H9 (cell line): ENCODE data around the gene HES4. TPM values are rescaled to one million over a fixed set of nuclear protein-coding genes. Genes with fewer than 3 reads are reported as not detected.

Experiments used
- DNase-seq: peaks from one replicate; pipeline ENCODE4 v3.0.0-alpha.2; 2017
- H2AFZ ChIP-seq: one replicate; pipeline ENCODE4 v1.6.1; 2013; ENCODE audit warnings: mild to moderate bottlenecking, low read length, control low read depth, moderate library complexity
- H2AK5ac ChIP-seq: 2 replicates; pipeline ENCODE4 v1.6.1; 2013; ENCODE audit warnings: low read length, control low read depth, mixed read lengths; ENCODE audit not compliant: insufficient read length
- H2BK120ac ChIP-seq: one replicate; pipeline ENCODE4 v1.6.1; 2013; ENCODE audit warnings: low read depth, mild to moderate bottlenecking, low read length, control low read depth, inconsistent platforms; ENCODE audit not compliant: poor library complexity, severe bottlenecking
- H2BK12ac ChIP-seq: 2 replicates; pipeline ENCODE4 v1.6.1; 2013; ENCODE audit warnings: low read length, control low read depth, mixed read lengths, low read depth; ENCODE audit not compliant: insufficient read length
- H2BK15ac ChIP-seq: 2 replicates; pipeline ENCODE4 v1.6.1; 2013; ENCODE audit warnings: low read depth, low read length, control low read depth
- H2BK20ac ChIP-seq: one replicate; pipeline ENCODE4 v1.6.1; 2013; ENCODE audit warnings: low read depth, mild to moderate bottlenecking, low read length, control low read depth, inconsistent platforms; ENCODE audit not compliant: poor library complexity, severe bottlenecking
- H2BK5ac ChIP-seq: 2 replicates; pipeline ENCODE4 v1.6.1; 2013; ENCODE audit warnings: low read length, control low read depth, mixed read lengths; ENCODE audit not compliant: insufficient read length
- H3K14ac ChIP-seq: 2 replicates; pipeline ENCODE4 v1.6.1; 2013; ENCODE audit warnings: low read length, control low read depth; ENCODE audit not compliant: insufficient read depth
- H3K18ac ChIP-seq: 2 replicates; pipeline ENCODE4 v1.6.1; 2013; ENCODE audit warnings: low read depth, mild to moderate bottlenecking, mixed read lengths, low read length, control low read depth; ENCODE audit not compliant: insufficient read length
- H3K23ac ChIP-seq: 2 replicates; pipeline ENCODE4 v1.6.1; 2013; ENCODE audit warnings: low read length, control low read depth, mixed read lengths, low read depth; ENCODE audit not compliant: insufficient read length
- H3K23me2 ChIP-seq: 2 replicates; pipeline ENCODE4 v1.6.1; 2013; ENCODE audit warnings: low read depth, mild to moderate bottlenecking, mixed read lengths, low read length, control low read depth; ENCODE audit not compliant: insufficient read length, poor library complexity, severe bottlenecking
- H3K27ac ChIP-seq: 2 replicates; pipeline ENCODE4 v1.5.1; 2013; ENCODE audit warnings: low read length, control low read depth, mixed read lengths, low read depth; ENCODE audit not compliant: insufficient read length
- H3K27me3 ChIP-seq: 2 replicates; pipeline ENCODE4 v1.6.1; 2013; ENCODE audit warnings: low read length, control low read depth, inconsistent platforms; ENCODE audit not compliant: insufficient read depth
- H3K4ac ChIP-seq: 2 replicates; pipeline ENCODE4 v1.6.1; 2013; ENCODE audit warnings: low read depth, mild to moderate bottlenecking, control low read depth, inconsistent platforms, low read length, moderate library complexity
- H3K4me1 ChIP-seq: 2 replicates; pipeline ENCODE4 v1.6.1; 2013; ENCODE audit warnings: low read length, control low read depth, inconsistent platforms; ENCODE audit not compliant: insufficient read depth
- H3K4me2 ChIP-seq: 2 replicates; pipeline ENCODE4 v1.6.1; 2013; ENCODE audit warnings: low read length, control low read depth, mixed read lengths; ENCODE audit not compliant: insufficient read length, insufficient read depth
- H3K56ac ChIP-seq: 2 replicates; pipeline ENCODE4 v1.6.1; 2013; ENCODE audit warnings: low read depth, mild to moderate bottlenecking, mixed read lengths, low read length, control low read depth; ENCODE audit not compliant: insufficient read length
- H3K79me1 ChIP-seq: 2 replicates; pipeline ENCODE4 v1.6.1; 2013; ENCODE audit warnings: low read depth, mild to moderate bottlenecking, moderate library complexity, low read length, control low read depth, inconsistent platforms; ENCODE audit not compliant: insufficient read depth, poor library complexity, severe bottlenecking
- H3K79me2 ChIP-seq: 2 replicates; pipeline ENCODE4 v1.6.1; 2013; ENCODE audit warnings: low read length, control low read depth, inconsistent platforms; ENCODE audit not compliant: insufficient read depth
- H3K9ac ChIP-seq: 2 replicates; pipeline ENCODE4 v1.6.1; 2013; ENCODE audit warnings: low read length, control low read depth, mixed read lengths; ENCODE audit not compliant: insufficient read length; ENCODE audit errors: extremely low read depth
- H3K9me3 ChIP-seq: one replicate; pipeline ENCODE4 v1.6.1; 2013; ENCODE audit warnings: low read depth, low read length, inconsistent platforms; ENCODE audit not compliant: control insufficient read depth
- H3T11ph ChIP-seq: one replicate; pipeline ENCODE4 v1.6.1; 2013; ENCODE audit warnings: mild to moderate bottlenecking, low read length, control low read depth, inconsistent platforms
- H4K20me1 ChIP-seq: one replicate; pipeline ENCODE4 v1.6.1; 2013; ENCODE audit not compliant: control insufficient read depth, insufficient read length, insufficient read depth
- H4K5ac ChIP-seq: 2 replicates; pipeline ENCODE4 v1.6.1; 2013; ENCODE audit warnings: low read depth, mild to moderate bottlenecking, mixed read lengths, low read length, control low read depth; ENCODE audit not compliant: insufficient read length
- H4K8ac ChIP-seq: replicated peaks from 2 replicates; pipeline ENCODE4 v1.6.1; 2013; ENCODE audit warnings: low read length, control low read depth, mixed read lengths, low read depth; ENCODE audit not compliant: insufficient read length
- H4K91ac ChIP-seq: 2 replicates; pipeline ENCODE4 v1.6.1; 2013; ENCODE audit warnings: low read depth, mild to moderate bottlenecking, moderate library complexity, mixed read lengths, low read length, control low read depth; ENCODE audit not compliant: insufficient read length
- H3K27ac Mint-ChIP-seq, 3 experiments: 2 replicates in 2 of 3; 3 replicates in 1 of 3; pipeline ENCODE4 v1.8.0; 2020 to 2021; ENCODE audit warnings: mixed read lengths in 3 of 3, mild to moderate bottlenecking in 1 of 3, moderate library complexity in 1 of 3
- H3K27me3 Mint-ChIP-seq: 2 replicates; pipeline ENCODE4 v1.8.0; 2021; ENCODE audit warnings: low read depth, mild to moderate bottlenecking, moderate library complexity, mixed read lengths
- H3K36me3 Mint-ChIP-seq, 3 experiments: 2 replicates in 2 of 3; 3 replicates in 1 of 3; pipeline ENCODE4 v1.8.0; 2020 to 2021; ENCODE audit warnings: low read depth in 3 of 3, mixed read lengths in 3 of 3; ENCODE audit not compliant: insufficient read depth in 1 of 3
- H3K4me1 Mint-ChIP-seq, 2 experiments: 2 replicates each; pipeline ENCODE4 v1.8.0; 2020; ENCODE audit warnings: mixed read lengths in 2 of 2
- H3K4me3 Mint-ChIP-seq, 2 experiments: 2 replicates in 1 of 2; 3 replicates in 1 of 2; pipeline ENCODE4 v1.8.0; 2020 to 2021; ENCODE audit warnings: mild to moderate bottlenecking in 2 of 2, mixed read lengths in 2 of 2, moderate library complexity in 1 of 2
- H3K9me3 Mint-ChIP-seq, 2 experiments: 2 replicates in 1 of 2; 3 replicates in 1 of 2; pipeline ENCODE4 v1.8.0; 2020; ENCODE audit warnings: mild to moderate bottlenecking in 2 of 2, mixed read lengths in 2 of 2, moderate library complexity in 1 of 2
- CTCF ChIP-seq: fragments of 200-600 bp; sonication (generic); conservative IDR thresholded peaks from 3 replicates; pipeline ENCODE4 v1.8.0; 2021; ENCODE audit warnings: antibody characterized with exemption, mild to moderate bottlenecking
- WGBS: extraction: QIAGEN DNeasy Blood & Tissue Kit; methylation state at CpG from one replicate; pipeline ENCODE4 v1.1.7; 2013; ENCODE audit warnings: missing lambda C conversion rate, low lambda C conversion rate, mixed read lengths; ENCODE audit not compliant: insufficient read length; ENCODE audit errors: extremely low coverage; 5-methylcytosine and 5-hydroxymethylcytosine counted together
- total RNA-seq: library from RNA; stranded (reverse); gene quantifications from 2 replicates; pipeline ENCODE4 v1.2.1, GENCODE V29; 2021

HES4 gene
- total RNA-seq, 1 experiment from 2014 or later, result 4.0 TPM

- Histone ChIP-seq H4K5ac (no peak overlapping the region), H2BK12ac (no peak overlapping the region), H3K14ac (no peak overlapping the region), H4K91ac (peak overlapping the region; percentile 24), H3K23ac (no peak overlapping the region), H2AFZ (no peak overlapping the region), H3K79me2 (peaks cover 2% of the 10 kb centered on the region; the same call in 1 of the 2 replicates), H4K20me1 (peaks cover 3% of the 10 kb centered on the region), H3K4me1 (peaks cover 4% of the 10 kb centered on the region; the same call in 1 of the 2 replicates), H2AK5ac (no peak overlapping the region), H2BK5ac (no peak overlapping the region), H2BK20ac (no peak overlapping the region), H2BK15ac (no peak overlapping the region), H4K8ac (no peak overlapping the region), H3K27ac (no peak overlapping the region), H3K18ac (no peak overlapping the region), H3K4me2 (no peak overlapping the region), H3K79me1 (peaks cover 4% of the 10 kb centered on the region), H3T11ph (no peak overlapping the region), H3K9ac (no peak overlapping the region), H3K4ac (no peak overlapping the region), H3K9me3 (no peaks in the 10 kb centered on the region), H2BK120ac (no peak overlapping the region), H3K56ac (no peak overlapping the region), H3K23me2 (peaks cover 7% of the 10 kb centered on the region), H3K27me3 (no peaks in the 10 kb centered on the region)
- no CpG with 5 or more reads among the region's 9 CpGs for whole genome bisulfite sequencing
- no peak for TF ChIP-seq CTCF
- no peak overlapping the region; a peak in 1 of 5 replicates for H3K4me3 Mint-ChIP-seq
- H3K9me3 Mint-ChIP-seq, result no peaks in the 10 kb centered on the region; a peak in 1 of 5 replicates
- DNase-seq, result no peak
- peaks cover 3 to 23% (median 17%) of the 10 kb centered on the region in 3 experiments; a peak in 6 of 7 replicates for H3K36me3 Mint-ChIP-seq
- peak overlapping the region in 1 of 3 experiments; percentile 87; a peak in 3 of 7 replicates for H3K27ac Mint-ChIP-seq
- H3K4me1 Mint-ChIP-seq, result peaks cover 28 to 39% of the 10 kb centered on the region in 2 experiments
- peaks cover 4% of the 10 kb centered on the region for H3K27me3 Mint-ChIP-seq
Measured at GRCh38 chr1:1024149-1024770, 24.4 kb upstream of the HES4 start.
